ENCODE data around the gene PAXX.

DNA sequence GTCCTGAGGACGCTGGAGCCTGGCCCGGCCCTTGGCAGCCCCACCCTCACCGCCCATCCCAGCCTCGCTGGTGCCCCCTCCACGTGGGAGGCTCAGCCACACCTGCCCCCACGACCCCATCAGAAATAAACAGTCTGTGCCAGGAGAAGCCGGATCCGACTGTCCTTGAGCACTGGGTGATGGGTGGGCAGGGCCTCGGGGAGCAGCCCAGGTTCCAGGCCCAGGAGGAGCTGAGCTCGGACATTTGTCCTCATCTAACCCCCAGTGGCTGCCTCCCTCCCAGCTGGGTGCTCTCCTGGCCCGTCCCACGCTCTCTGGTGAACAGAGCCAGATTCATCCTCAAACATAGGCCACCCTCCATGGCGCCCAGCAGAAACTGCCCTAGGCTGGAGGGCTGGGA is 19.5 kb upstream of the PAXX start:
- TF ChIP-seq, protein P1, sequence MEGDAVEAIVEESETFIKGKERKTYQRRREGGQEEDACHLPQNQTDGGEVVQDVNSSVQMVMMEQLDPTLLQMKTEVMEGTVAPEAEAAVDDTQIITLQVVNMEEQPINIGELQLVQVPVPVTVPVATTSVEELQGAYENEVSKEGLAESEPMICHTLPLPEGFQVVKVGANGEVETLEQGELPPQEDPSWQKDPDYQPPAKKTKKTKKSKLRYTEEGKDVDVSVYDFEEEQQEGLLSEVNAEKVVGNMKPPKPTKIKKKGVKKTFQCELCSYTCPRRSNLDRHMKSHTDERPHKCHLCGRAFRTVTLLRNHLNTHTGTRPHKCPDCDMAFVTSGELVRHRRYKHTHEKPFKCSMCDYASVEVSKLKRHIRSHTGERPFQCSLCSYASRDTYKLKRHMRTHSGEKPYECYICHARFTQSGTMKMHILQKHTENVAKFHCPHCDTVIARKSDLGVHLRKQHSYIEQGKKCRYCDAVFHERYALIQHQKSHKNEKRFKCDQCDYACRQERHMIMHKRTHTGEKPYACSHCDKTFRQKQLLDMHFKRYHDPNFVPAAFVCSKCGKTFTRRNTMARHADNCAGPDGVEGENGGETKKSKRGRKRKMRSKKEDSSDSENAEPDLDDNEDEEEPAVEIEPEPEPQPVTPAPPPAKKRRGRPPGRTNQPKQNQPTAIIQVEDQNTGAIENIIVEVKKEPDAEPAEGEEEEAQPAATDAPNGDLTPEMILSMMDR (conservative IDR thresholded peaks at IDR 0.05 in 1 of 2, IDR thresholded peaks at IDR 0.05 in 1 of 2; ENCODE audit: low read depth in 1 of 2, low read length in 2 of 2), result no peak
- no peak for TF ChIP-seq EZH2 (IDR thresholded peaks at IDR 0.05; ENCODE audit: low read length, missing control alignments)
